Karpas-422 (cell line): ENCODE data around the gene LCP2. TPM values are rescaled to one million over a fixed set of nuclear protein-coding genes. Genes with fewer than 3 reads are reported as not detected.

Experiments used
- DNase-seq: peaks from one replicate; pipeline ENCODE4 v3.0.0-alpha.2; 2015
- H2AFZ ChIP-seq: fragments of 200-600 bp; sonication (generic); 2 replicates; pipeline ENCODE4 v1.6.1; 2014; ENCODE audit warnings: antibody characterized with exemption, low read length, mixed read lengths
- H3K27ac ChIP-seq: fragments of 200-600 bp; sonication (generic); 2 replicates; pipeline ENCODE4 v1.5.1; 2014; ENCODE audit warnings: mild to moderate bottlenecking, low read length, moderate library complexity
- H3K27me3 ChIP-seq: fragments of 200-600 bp; sonication (generic); 2 replicates; pipeline ENCODE4 v1.6.1; 2014; ENCODE audit warnings: low read length, mixed read lengths
- H3K36me3 ChIP-seq: fragments of 200-600 bp; sonication (generic); 2 replicates; pipeline ENCODE4 v1.6.1; 2014; ENCODE audit warnings: low read length, mixed read lengths; ENCODE audit not compliant: insufficient read depth
- H3K4me1 ChIP-seq: fragments of 200-600 bp; sonication (generic); 2 replicates; pipeline ENCODE4 v1.6.1; 2014; ENCODE audit warnings: mild to moderate bottlenecking, low read length, mixed read lengths
- H3K4me2 ChIP-seq: fragments of 200-600 bp; sonication (generic); 2 replicates; pipeline ENCODE4 v1.6.1; 2014; ENCODE audit warnings: low read length, low read depth, mild to moderate bottlenecking; ENCODE audit not compliant: poor library complexity, severe bottlenecking
- H3K4me3 ChIP-seq: fragments of 200-600 bp; sonication (generic); 2 replicates; pipeline ENCODE4 v1.5.1; 2014; ENCODE audit warnings: mild to moderate bottlenecking, antibody characterized with exemption, low read length, mixed read lengths
- H3K79me2 ChIP-seq: fragments of 200-600 bp; sonication (generic); 2 replicates; pipeline ENCODE4 v1.6.1; 2014; ENCODE audit warnings: mild to moderate bottlenecking, low read length, mixed read lengths
- H3K9ac ChIP-seq: fragments of 200-600 bp; sonication (generic); 2 replicates; pipeline ENCODE4 v1.6.0; 2014; ENCODE audit warnings: low read length
- H3K9me2 ChIP-seq: fragments of 200-600 bp; sonication (generic), shearing (Covaris generic); replicated peaks from 2 replicates; pipeline ENCODE4 v1.6.0; 2014; ENCODE audit warnings: mild to moderate bottlenecking, low read length, moderate library complexity; ENCODE audit not compliant: insufficient read depth
- H3K9me3 ChIP-seq: fragments of 300-700, 200-600 bp; sonication (generic); 2 replicates; pipeline ENCODE4 v1.6.1; 2014; ENCODE audit warnings: low read length, mixed read lengths
- H4K20me1 ChIP-seq: fragments of 200-600 bp; sonication (generic); 2 replicates; pipeline ENCODE4 v1.6.1; 2014; ENCODE audit warnings: mild to moderate bottlenecking, antibody characterized with exemption, low read length, low read depth; ENCODE audit not compliant: insufficient read depth
- total RNA-seq: library from RNA; depleted of rRNA; stranded (reverse); fragments of >200 nt; shearing (Covaris generic); gene quantifications from 2 replicates; pipeline ENCODE4 v1.2.3, GENCODE V29; 2014; ENCODE audit warnings: low replicate concordance

The LCP2 gene
- total RNA-seq, 1 experiment from 2014 or later = 0.82 TPM

- Histone ChIP-seq H3K9me3 (no peaks in the 10 kb centered on the region), H3K79me2 (no peaks in the 10 kb centered on the region), H3K4me2 (no peak overlapping the region), H3K4me1 (peaks cover 17% of the 10 kb centered on the region), H3K27me3 (no peaks in the 10 kb centered on the region), H2AFZ (no peak overlapping the region), H3K27ac (no peak overlapping the region), H3K9ac (no peak overlapping the region), H4K20me1 (no peaks in the 10 kb centered on the region; the same call in 1 of the 2 replicates), H3K4me3 (no peak overlapping the region), H3K9me2 (no peaks in the 10 kb centered on the region), H3K36me3 (no peaks in the 10 kb centered on the region)
- no peak for DNase-seq
These were observed 515 bp downstream of the LCP2 start for GRCh38 chr5:170296935-170297588.

DNA sequence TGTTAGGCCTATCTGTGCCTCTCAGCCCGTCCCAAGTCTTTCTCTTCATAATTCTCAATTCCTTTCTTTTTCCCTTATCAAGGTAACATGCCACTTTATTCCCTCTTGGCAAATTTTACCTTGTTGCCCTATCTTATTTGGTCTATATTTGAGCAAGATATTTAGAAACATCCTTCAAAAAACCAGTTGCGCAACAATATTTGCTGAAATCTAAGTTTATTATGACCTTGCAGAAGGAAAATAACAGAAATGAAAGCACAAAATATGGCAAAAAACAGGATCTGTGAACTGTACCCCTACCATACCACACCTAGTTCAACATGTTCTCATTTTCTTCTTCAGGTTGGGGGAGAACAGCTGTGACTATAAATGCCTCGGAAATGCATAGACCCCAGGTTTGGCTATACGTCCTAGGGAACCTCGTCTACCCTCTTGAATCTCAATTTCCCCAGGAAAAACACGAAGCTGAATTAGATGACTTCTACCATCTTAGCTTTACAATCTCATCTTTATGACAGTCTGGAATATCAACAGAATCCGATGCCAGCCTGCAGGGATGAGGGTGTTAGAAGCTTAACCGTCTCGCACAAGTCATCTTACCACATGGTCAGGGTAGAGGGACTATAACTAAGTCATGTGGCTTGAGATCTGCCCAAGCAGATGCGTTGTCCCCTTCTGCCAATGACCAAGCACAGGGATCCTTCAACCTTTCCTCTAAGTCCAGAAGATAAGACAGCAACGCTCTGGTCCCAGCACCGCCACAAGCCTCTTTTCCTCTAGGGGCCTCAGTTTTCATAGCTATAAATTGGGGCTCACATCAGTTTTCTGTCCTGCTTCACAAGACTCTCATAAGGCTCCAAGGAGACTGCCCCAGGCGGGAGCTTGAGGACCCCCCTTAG lies 1.3 kb downstream of the LCP2 start:
- Histone ChIP-seq H3K4me2 (no peak overlapping the region), H3K27ac (no peak overlapping the region), H3K9me2 (no peaks in the 10 kb centered on the region), H3K27me3 (no peaks in the 10 kb centered on the region), H2AFZ (no peak overlapping the region), H3K4me3 (no peak overlapping the region), H3K4me1 (peaks cover 16% of the 10 kb centered on the region), H3K9me3 (no peaks in the 10 kb centered on the region), H4K20me1 (no peaks in the 10 kb centered on the region; the same call in 1 of the 2 replicates), H3K79me2 (no peaks in the 10 kb centered on the region), H3K36me3 (no peaks in the 10 kb centered on the region), H3K9ac (no peak overlapping the region)
- DNase-seq = no peak

- peaks cover 16% of the 10 kb centered on the region for H3K4me1 ChIP-seq
- no peaks in the 10 kb centered on the region for H3K27me3 ChIP-seq
- H3K4me2 ChIP-seq = no peak overlapping the region
- H3K9me2 ChIP-seq = no peaks in the 10 kb centered on the region
- DNase-seq = no peak
- H3K9me3 ChIP-seq = no peaks in the 10 kb centered on the region
- no peak overlapping the region for H3K9ac ChIP-seq
- no peaks in the 10 kb centered on the region for H3K79me2 ChIP-seq
- H4K20me1 ChIP-seq = no peaks in the 10 kb centered on the region; the same call in 1 of the 2 replicates
- no peak overlapping the region for H3K27ac ChIP-seq
- no peak overlapping the region for H2AFZ ChIP-seq
- no peak overlapping the region for H3K4me3 ChIP-seq
- no peaks in the 10 kb centered on the region for H3K36me3 ChIP-seq
These were observed 3.0 kb downstream of the LCP2 start for GRCh38 chr5:170294556-170294955.

GRCh38 chr5:170294057-170294456 lies 3.5 kb downstream of the LCP2 start:
- Histone ChIP-seq H3K4me2 (no peak overlapping the region), H3K9me2 (no peaks in the 10 kb centered on the region), H3K27ac (no peak overlapping the region), H3K36me3 (no peaks in the 10 kb centered on the region), H3K9ac (no peak overlapping the region), H3K4me3 (no peak overlapping the region), H3K9me3 (no peaks in the 10 kb centered on the region), H4K20me1 (no peaks in the 10 kb centered on the region; the same call in 1 of the 2 replicates), H3K27me3 (no peaks in the 10 kb centered on the region), H2AFZ (no peak overlapping the region), H3K4me1 (peaks cover 16% of the 10 kb centered on the region), H3K79me2 (no peaks in the 10 kb centered on the region)
- DNase-seq = no peak

- peaks cover 16% of the 10 kb centered on the region for H3K4me1 ChIP-seq
- no peaks in the 10 kb centered on the region for H3K9me3 ChIP-seq
- H3K4me3 ChIP-seq = no peak overlapping the region
- peak; percentile 69 for DNase-seq
- no peak overlapping the region for H3K4me2 ChIP-seq
- no peak overlapping the region for H3K27ac ChIP-seq
- H3K36me3 ChIP-seq = no peaks in the 10 kb centered on the region
- no peaks in the 10 kb centered on the region for H3K27me3 ChIP-seq
- H2AFZ ChIP-seq = no peak overlapping the region
- H3K79me2 ChIP-seq = no peaks in the 10 kb centered on the region
- no peaks in the 10 kb centered on the region; the same call in 1 of the 2 replicates for H4K20me1 ChIP-seq
- no peaks in the 10 kb centered on the region for H3K9me2 ChIP-seq
- H3K9ac ChIP-seq = no peak overlapping the region
These were observed 4.3 kb downstream of the LCP2 start for GRCh38 chr5:170293273-170293672.

DNA sequence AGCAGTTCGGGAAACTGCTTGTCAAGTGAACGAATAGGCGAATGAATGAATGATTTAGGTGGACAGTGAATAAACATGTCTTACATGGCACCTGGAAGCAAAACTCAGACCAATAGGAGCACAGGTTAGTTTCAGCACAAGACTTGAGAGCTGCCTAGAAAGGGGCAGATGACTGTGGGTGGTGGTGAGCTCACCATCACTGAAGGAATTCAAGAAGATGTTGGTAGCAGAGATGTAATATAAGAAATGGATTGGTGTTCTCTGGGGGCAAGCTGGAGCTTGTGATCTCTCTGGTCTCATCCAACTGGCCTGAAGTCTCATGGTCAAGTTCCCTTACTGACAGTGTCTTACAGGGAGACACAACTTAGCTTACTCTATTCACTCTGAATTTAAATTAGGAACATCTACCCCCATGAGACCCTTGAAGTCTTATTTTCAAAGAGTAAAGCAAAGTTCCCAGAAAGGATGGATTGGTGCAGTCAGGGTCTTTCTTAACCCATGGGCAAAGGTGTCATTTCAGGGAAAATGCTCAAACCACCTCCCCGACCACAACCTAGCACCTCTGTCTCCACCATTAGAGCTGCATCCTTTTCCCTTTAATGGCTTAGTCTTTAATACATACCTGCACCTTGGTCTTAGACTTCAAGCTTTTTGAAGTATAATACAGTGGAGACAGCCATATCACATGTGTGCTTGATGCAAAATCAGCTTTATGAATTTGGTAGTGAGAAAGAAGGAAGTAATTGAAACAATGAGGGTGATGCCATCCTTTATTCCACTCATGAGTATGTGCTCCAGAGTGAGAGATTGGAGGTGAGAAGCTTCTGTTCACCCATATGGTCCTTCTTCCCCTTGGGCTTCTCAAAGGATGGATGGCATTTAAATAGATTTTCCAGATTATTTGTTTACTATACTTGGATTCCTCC lies 5.1 kb downstream of the LCP2 start:
- Histone ChIP-seq H3K9ac (no peak overlapping the region), H3K4me2 (no peak overlapping the region), H3K36me3 (no peaks in the 10 kb centered on the region), H3K4me1 (peaks cover 16% of the 10 kb centered on the region), H4K20me1 (no peaks in the 10 kb centered on the region; the same call in 1 of the 2 replicates), H3K9me3 (no peaks in the 10 kb centered on the region), H3K27me3 (no peaks in the 10 kb centered on the region), H3K4me3 (no peak overlapping the region), H2AFZ (no peak overlapping the region), H3K27ac (no peak overlapping the region), H3K9me2 (no peaks in the 10 kb centered on the region), H3K79me2 (no peaks in the 10 kb centered on the region)
- DNase-seq = peak; percentile 53

DNA sequence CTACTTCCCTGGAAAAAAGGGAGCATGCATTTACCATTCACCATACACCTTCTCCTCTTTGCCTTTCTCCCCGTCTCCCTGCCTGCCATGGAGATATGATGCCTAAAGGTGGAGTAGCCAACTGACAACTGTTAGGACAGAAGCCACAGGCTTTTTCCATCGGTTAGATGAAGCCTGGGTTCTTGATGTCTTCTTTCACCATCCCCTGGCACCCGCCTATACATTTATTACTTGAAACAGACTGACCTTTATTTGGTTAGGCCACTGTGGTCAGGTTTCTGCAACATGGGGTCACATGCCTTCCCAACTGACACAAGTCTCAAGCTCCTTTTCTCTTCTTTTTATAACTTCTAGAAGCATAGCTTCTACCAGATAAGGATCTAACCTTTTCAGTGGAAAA lies 7.1 kb downstream of the LCP2 start:
- no peaks in the 10 kb centered on the region for H3K27me3 ChIP-seq
- DNase-seq = no peak
- no peak overlapping the region for H3K4me3 ChIP-seq
- peaks cover 35% of the 10 kb centered on the region for H3K4me1 ChIP-seq
- H4K20me1 ChIP-seq = no peaks in the 10 kb centered on the region; the same call in 1 of the 2 replicates
- H3K4me2 ChIP-seq = no peak overlapping the region
- H3K9me3 ChIP-seq = no peaks in the 10 kb centered on the region
- H3K27ac ChIP-seq = no peak overlapping the region
- no peaks in the 10 kb centered on the region for H3K79me2 ChIP-seq
- H2AFZ ChIP-seq = no peak overlapping the region
- no peak overlapping the region for H3K9ac ChIP-seq
- no peaks in the 10 kb centered on the region for H3K9me2 ChIP-seq
- H3K36me3 ChIP-seq = no peaks in the 10 kb centered on the region
